ENCODE data around the gene INO80.
"Not testable (repeated sequence)": the region's sequence is repeated elsewhere in the genome, so short reads cannot be mapped to it uniquely, and the experiment has no call there.

The INO80 gene

GRCh38 chr15:41116116-41116961, at the start of gene INO80:
TSS of gene INO80 (minus strand) at chr15:41116280. CDS start at chr15:41096310, 19,970 bp downstream.
- DNase-seq (ENCODE audit: low read depth in 2 of 2) = peak; percentile 86 to 96

GRCh38 chr15:41161736-41162135, 45.7 kb upstream of the INO80 start:
- DNase-seq (ENCODE audit: low read depth in 2 of 2) = no peak

GRCh38 chr15:41161336-41161735, 45.3 kb upstream of the INO80 start:
- DNase-seq (ENCODE audit: low read depth in 2 of 2) = no peak

- DNase-seq (ENCODE audit: low read depth in 2 of 2) = no peak
Measured at GRCh38 chr15:41160639-41161315, 44.7 kb upstream of the INO80 start.

GRCh38 chr15:41154412-41154811, 38.3 kb upstream of the INO80 start:
- DNase-seq (ENCODE audit: low read depth in 2 of 2) = no peak

- no peak for DNase-seq (ENCODE audit: low read depth in 2 of 2)
Measured at GRCh38 chr15:41153733-41154132, 37.7 kb upstream of the INO80 start.

GRCh38 chr15:41151451-41152005, 35.4 kb upstream of the INO80 start:
- DNase-seq (ENCODE audit: low read depth in 2 of 2) = no peak

- no peak for DNase-seq (ENCODE audit: low read depth in 2 of 2)
Measured at GRCh38 chr15:41150279-41150678, 34.2 kb upstream of the INO80 start.

- DNase-seq (ENCODE audit: low read depth in 2 of 2) = no peak
Measured at GRCh38 chr15:41148065-41148464, 32.0 kb upstream of the INO80 start.

- no peak for DNase-seq (ENCODE audit: low read depth in 2 of 2)
Measured at GRCh38 chr15:41139619-41140018, 23.5 kb upstream of the INO80 start.

- not testable (repeated sequence) for DNase-seq (ENCODE audit: low read depth in 2 of 2)
Measured at GRCh38 chr15:41139112-41139511, 23.0 kb upstream of the INO80 start.

- not testable (repeated sequence) for DNase-seq (ENCODE audit: low read depth in 2 of 2)
Measured at GRCh38 chr15:41135580-41135979, 19.5 kb upstream of the INO80 start.

- no peak for DNase-seq (ENCODE audit: low read depth in 2 of 2)
Measured at GRCh38 chr15:41133454-41133853, 17.4 kb upstream of the INO80 start.

GRCh38 chr15:41132094-41132493, 16.0 kb upstream of the INO80 start:
- not testable (repeated sequence) for DNase-seq (ENCODE audit: low read depth in 2 of 2)

GRCh38 chr15:41128174-41128902, 12.3 kb upstream of the INO80 start:
- no peak for DNase-seq (ENCODE audit: low read depth in 2 of 2)

- DNase-seq (ENCODE audit: low read depth in 2 of 2) = no peak
Measured at GRCh38 chr15:41125931-41126642, 10.0 kb upstream of the INO80 start.

- no peak for DNase-seq (ENCODE audit: low read depth in 2 of 2)
Measured at GRCh38 chr15:41125063-41125669, 9.1 kb upstream of the INO80 start.

GRCh38 chr15:41124058-41124457, 8.0 kb upstream of the INO80 start:
- no peak for DNase-seq (ENCODE audit: low read depth in 2 of 2)

- no peak for DNase-seq (ENCODE audit: low read depth in 2 of 2)
Measured at GRCh38 chr15:41122849-41123248, 6.8 kb upstream of the INO80 start.

- DNase-seq (ENCODE audit: low read depth in 2 of 2) = no peak
Measured at GRCh38 chr15:41121951-41122350, 5.9 kb upstream of the INO80 start.

- DNase-seq (ENCODE audit: low read depth in 2 of 2) = no peak
Measured at GRCh38 chr15:41116962-41117252, 827 bp upstream of the INO80 start.
